ENCODE results near the gene BORCS5.
"Not testable (repeated sequence)": the region's sequence is repeated elsewhere in the genome, so short reads cannot be mapped to it uniquely, and the experiment has no call there.

Gene BORCS5

DNA sequence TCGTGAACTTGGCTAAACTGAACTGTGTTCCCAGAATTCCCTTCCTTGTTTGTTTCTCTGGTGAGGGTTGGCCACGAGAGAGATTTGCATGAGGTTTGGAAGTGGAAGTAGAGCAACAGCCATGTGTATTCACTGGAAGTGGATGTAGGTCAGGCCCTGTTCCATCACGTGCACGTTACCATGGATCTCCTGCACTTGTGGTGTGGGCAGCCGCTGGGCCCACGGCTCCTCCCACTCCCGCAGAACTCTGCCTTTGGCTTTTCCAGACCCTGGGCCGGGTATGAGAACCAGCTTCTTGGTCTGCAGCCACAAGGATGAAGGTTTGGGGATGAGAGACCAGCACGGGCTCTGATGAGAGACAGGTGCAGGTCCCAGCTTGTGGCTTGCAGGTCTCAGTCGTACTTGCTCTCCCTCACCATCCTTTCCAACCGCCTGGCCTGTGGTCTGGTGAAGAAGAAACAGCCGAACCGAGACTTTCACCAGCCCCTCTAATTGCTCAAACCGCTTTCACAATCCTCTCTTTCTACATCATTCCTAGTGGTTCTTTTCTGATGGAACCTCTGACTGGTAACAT is 110.9 kb downstream of the BORCS5 start:
- DNase-seq = no peak

DNA sequence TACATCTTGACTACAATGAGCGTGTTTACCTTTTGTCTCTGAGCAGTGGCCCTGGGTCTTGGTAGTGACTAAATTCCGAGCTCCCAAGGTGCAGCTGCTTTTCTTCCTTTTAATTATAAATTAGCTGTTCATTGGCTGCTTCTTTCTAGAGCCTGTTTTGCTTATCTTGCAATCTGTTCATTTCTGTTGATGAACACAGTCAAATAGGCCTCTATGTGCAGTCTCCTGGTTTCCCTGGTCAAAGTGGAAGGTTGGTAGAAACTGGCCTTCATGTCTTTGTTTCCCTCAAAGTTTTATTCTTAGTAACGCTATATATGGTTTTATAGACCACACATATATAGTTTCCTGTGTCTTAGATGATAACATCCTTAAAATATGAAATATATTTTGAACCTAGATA is 111.7 kb downstream of the BORCS5 start:
- no peak for DNase-seq

DNA sequence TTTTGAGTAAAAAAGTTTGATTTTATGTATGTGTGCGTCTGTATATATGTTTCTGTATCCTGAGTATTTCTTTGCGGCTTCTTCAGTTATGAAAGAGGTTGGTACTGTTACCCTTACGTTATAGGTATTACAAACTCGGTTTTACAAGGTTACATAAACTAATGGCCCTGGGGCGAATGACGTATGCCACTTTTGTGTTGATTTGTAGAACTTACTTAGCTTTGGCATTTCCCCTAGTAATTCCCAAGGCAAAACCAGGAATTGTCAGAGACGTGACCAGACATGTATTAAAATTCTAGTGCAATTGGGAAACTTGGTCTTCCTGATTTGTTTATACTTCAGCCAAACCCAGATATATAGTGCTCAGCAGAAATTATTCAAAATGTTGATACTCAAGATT is 112.5 kb downstream of the BORCS5 start:
- no peak for DNase-seq

DNA sequence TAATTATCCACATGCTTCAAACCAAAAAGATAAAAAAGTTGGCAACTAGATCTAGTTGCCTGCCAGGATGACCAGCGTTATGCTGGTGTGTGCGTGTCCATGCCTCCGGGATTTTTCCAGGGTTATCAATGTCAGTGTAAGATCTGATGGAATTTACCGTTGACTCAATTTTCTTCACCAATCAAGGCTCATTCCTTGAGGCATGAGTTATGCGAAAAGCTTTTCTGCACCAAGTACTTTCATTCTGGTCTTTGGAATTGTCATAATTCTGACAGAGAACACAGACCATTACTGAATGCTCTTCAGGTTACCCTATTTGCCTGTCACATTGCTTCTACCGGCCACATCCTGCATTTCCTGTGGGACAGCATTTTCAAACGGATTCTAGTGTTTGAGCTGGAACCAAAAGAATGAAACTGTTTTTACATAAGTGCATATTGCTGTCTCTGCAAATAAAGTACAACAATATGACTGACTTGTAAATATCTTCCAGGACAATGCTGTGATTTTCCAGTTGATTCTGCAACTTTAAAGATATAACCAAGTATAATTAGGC is 114.0 kb downstream of the BORCS5 start:
- no peak for DNase-seq

DNA sequence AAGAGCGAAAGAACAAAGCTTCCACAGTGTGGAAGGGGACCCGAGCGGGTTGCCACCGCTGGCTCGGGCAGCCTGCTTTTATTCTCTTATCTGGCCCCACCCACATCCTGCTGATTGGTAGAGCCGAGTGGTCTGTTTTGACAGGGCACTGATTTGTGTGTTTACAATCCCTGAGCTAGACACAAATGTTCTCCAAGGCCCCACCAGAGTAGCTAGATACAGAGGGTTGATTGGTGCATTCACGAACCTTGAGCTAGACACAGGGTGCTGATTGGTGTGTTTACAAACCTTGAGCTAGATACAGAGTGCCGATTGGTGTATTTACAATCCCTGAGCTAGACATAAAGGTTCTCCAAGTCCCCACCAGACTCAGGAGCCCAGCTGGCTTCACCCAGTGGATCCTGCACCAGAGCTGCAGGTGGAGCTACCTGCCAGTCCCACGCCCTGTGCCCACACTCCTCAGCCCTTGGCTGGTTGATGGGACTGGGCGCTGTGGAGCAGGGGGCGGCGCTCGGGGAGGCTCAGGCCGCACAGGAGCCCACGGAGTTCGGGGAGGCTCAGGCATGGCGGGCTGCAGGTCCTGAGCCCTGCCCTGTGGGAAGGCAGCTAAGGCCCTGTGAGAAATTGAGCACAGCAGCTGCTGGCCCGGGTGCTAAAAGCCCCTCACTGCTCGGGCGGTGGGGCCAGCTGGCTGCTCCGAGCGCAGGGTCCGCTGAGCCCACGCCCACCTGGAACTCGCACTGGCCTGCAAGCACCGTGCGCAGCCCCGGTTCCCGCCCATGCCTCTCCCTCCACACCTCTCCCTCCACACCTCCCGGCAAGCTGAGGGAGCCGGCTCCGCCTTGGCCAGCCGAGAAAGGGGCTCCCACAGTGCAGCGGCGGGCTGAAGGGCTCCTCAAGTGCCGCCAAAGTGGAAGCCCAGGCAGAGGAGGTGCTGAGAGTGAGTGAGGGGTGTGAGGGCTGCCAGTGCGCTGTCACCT is 115.4 kb downstream of the BORCS5 start:
- DNase-seq = not testable (repeated sequence)

DNA sequence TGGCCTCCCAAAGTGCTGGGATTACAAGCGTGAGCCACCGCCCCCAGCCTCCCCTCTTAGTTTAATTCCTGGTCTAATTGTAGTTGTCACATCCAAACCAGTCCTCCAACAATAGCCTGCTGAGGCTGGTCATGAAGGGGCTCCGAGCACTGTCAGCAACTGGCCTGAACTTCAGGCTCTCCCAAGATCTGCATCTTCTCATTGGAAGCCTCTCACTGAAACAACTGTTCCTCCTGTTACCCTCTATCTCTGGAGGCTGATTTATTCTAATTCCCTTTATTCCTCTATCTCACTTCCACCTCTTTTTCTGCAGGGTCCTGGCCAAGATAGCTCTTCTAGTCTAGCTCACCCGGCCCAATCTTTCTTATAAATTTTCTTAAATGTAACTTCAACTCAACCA is 116.3 kb downstream of the BORCS5 start:
- no peak for DNase-seq

DNA sequence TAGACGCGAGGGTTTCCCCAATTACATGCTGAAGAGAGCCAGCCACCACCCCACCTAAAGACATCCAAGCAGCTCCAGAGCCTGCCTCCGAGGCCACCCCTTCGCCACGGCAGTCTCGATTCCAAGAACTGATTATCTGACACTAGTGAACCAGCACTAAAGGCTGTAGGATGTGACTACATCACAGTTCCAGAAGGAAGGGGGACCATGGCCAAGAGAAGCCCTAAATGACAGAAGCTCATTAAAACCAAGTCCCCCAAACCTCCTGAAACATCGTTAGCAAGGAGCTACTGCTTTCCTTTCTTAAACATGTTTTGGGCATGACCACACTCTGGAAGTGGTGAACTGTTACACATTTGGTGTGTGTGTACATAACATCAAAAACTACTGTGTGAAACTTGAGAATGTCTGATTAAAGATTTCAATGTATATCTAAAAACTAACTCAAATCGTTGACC is 117.6 kb downstream of the BORCS5 start:
- no peak for DNase-seq

DNA sequence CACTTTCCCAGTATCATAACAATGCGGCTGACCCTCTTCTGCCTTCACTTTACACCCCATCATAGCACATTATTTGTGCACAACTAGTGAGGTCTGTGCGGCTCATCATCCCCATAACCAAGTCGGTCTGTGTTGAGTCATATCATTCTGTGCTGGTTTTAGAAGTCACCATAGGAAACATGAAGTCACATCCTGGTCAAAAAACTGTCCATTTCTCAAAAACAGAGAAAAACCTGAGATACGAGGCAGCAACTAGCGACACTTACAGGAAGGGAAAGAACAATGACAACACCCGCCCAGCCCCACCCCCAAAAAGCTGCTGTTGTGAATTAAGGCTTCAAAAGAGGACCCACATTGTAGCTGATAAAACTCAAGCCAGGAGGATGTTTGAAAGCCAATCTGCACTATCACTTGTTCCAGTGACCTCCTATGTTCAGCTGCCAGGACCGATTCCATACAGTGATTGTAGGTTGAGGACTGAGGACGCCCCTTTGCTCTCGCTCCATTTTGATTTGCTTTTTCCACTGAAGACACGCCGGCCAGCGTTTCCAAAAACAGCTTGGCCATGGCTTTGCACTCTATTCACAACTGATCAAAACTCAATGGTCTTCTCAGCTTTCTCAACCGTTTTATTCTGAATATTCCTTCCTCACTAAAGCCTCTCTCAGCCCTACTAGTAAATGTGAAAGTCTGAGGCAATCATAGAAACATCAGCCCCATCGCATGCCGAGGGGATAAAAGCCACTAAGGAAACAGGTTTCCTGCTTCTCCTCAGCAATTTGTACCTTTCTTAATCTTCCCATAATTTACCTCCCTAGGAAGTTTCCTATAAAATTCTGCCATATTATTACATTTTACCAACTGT is 118.3 kb downstream of the BORCS5 start:
- DNase-seq = no peak

DNA sequence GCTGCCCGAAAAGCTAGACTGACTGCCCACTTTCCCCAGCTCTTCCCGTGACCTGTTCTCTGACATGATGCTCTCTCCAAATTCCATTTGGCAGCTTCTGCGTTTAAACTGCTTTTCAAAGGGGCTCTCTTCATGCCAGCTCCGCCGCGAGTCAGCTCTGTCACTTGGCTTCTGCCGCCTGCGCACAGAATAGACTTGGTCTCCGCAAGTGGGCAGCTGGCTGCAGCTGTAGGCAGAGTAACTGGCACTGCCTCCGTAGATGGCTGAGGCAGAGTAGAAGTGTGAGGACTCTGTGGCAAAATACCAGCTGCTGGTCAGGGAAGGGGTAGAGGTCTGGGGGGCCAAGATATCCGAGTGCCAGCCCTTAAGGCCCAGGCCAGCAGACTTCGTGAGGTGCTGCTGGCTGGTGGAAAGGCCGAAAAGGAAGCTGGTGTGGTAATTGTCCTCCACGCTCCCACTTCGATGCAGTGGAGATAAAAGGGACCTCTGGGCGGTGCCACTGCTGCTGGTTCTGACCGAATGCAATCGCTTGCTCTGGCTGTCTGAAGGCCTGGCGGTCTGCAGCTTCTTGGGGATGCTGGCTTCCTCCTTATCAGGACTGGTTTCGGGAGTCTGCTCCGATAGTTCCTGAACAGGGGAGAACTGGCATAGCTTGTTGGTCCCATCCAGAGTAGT is 120.1 kb downstream of the BORCS5 start:
- no peak for DNase-seq

DNA sequence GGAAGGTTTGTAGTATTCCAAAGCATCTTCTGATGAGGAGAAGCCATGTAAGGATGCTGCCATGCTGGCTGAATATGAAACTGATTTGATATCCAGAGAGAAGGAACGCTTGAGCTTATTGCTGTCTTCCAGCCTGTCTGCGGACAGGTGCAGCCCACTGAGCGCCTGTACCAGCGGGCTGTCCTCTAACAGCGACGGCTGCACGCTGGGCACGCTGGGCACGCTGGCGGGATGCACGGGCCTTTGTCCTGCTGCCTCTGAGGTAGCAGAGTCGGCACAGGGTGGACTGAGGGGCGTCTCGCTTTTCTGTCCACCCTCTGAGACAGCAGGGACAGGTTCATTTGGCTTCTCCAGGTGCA is 120.6 kb downstream of the BORCS5 start:
- no peak for DNase-seq

DNA sequence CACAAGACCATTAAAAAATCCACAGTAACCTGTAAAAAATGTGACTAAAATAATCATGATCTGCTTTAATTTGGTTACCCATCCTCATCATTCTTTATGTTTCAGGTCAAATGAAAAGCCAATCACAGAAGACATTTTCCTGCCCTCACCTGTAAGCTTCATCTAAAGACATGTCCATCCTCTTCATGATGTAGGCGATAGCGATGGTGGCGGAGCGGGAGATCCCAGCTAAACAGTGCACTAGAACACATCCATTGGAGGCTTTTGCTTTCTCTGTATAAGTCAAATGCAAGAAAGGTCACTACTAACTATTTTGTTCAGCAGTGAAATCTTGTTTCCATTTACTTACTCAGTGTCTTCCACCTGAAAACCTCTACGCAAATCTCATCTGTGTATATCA is 123.2 kb downstream of the BORCS5 start:
- DNase-seq = no peak

DNA sequence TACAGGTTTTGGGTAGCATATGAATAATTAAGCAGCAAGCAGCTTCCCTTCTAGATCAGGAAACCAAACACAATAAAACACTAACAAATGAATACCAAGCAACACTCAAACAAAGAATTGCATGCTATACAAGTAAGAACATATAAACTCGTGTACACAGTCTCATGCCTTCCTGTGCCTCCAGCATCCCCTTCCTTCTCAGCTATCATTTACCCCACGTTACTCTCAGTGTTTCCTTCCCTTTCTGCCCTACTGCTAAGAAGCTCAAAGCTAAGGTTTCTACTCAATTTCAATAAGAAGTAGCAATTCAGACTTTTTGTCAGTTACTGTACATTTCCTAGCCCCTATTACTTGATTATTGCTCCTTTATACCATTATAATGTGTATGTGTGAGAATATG is 124.8 kb downstream of the BORCS5 start:
- DNase-seq = no peak

DNA sequence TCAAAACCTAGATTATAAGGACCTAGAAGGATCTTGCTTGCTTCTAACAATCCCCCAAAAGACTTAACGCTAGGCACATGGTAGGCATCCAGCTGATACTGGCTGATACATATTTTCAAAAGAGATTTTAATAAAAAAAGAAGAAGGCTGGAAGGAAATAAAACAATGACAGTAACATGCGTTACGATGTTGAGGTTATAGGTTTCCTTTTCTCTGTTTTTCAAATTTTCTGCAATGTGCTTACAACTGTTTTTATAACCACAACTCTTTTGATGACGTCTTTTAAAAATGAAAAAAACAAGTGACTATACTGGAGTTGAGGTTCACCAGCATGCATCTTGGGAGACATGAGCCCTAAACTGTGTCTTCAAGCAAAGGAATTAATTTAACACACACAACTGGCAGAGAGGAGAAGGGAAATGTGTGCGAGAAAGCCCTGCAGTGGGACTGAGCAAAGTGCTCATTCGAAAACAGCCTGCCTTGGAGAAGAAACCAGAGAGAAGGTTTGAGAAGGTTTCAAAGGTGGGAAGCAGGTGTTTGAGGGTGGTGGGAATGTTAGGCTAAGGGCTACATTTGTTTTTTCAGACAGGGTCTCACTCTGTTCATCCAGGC is 125.4 kb downstream of the BORCS5 start:
- no peak for DNase-seq

DNA sequence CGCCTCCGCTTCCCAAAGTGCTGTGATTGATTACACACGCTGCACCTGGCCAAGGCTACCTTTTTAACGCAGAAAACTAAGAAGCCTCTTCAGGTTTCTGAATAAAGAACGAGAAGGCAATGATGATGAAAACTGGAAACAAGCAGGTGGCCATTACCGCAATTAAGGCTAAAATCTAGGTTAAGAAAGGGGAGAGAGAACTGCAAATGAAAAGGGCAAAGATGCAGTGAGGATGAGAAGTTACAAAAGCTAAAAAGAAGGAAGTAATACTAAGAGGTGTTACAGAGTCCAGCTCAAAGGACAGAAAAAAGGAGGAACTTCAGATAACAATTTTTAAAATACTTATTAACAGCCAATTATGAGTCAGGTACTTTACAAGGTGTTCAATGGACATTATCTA is 126.1 kb downstream of the BORCS5 start:
- DNase-seq = no peak

DNA sequence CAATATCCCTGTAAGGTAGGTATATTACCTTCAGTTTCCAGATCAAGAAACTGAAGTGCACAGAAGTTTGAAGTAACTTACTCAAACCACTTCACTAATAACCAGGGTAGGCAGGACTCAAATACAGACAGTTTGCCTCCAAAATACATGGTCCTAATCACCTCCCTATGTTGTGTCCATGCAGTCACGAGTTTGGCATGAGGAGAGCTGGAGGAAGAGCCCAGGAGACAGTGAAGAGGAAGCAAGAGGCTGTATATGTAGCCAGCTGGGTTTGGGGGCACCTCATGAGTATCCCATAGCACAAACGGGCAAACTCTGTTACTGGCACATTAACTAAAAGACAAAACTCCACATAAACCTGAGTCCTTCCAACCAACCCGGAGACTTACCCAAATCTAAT is 126.6 kb downstream of the BORCS5 start:
- no peak for DNase-seq

DNA sequence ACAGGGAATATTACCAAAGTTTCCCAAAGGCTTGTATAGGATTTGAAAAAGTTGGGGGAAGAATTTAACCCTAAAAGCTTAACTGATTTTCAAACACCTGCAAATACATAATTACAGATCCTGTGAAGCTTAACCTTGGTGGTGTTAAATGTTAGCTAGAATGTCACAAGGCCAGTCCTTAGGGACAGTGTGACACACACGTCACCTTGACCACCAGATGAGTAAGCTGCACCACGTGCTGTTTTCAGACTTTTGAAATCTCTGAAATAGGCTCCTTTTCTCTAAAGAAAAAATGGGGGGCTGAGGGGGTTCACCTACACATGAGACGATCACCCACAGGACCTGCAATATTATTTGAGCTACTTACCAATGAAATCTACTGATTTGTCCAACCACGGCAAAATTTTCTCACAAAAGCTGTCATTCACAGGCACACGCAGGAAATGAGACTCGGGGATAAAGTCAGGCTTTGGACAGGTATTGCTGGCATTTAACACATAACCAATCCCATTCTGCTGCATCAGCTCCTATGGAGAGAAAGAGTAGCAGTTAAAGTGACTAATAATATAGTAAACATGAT is 129.9 kb downstream of the BORCS5 start:
- DNase-seq = no peak

DNA sequence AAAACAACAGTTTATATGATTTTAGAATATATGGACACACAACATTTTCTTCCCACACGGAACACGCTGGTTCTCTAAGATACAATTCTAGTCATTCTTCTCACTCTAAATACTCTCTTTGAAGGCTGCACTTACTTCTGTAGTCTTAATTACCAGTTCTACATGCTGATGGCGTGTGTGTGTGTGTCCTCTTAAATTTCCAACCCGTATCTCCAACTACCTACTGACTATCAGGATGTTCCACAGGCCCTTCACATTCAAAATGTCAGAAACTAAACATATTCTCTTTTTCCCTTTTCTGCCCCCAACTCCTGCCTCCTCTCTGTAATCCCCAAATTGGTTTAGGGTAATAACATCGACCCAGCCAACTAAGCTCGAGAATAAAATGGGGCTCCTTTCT is 130.6 kb downstream of the BORCS5 start:
- no peak for DNase-seq

DNA sequence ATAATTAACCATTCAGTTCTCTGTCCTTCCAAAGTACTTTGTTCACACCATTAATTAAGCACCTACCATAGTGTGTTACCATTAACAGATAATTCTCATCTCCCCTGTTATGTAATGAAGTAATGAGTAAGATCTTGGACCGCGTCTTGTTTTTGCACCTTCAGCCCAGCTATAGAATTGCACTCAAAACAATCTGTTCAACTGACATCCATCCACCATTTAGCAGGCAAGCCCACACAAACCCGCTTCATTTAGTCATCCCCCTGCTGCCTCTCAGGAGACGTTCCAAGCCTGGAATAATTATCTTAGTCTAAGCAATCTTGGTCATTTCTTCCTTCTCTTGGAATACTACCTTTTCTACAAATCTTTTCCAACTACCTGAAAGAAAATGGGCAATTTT is 131.4 kb downstream of the BORCS5 start:
- no peak for DNase-seq

DNA sequence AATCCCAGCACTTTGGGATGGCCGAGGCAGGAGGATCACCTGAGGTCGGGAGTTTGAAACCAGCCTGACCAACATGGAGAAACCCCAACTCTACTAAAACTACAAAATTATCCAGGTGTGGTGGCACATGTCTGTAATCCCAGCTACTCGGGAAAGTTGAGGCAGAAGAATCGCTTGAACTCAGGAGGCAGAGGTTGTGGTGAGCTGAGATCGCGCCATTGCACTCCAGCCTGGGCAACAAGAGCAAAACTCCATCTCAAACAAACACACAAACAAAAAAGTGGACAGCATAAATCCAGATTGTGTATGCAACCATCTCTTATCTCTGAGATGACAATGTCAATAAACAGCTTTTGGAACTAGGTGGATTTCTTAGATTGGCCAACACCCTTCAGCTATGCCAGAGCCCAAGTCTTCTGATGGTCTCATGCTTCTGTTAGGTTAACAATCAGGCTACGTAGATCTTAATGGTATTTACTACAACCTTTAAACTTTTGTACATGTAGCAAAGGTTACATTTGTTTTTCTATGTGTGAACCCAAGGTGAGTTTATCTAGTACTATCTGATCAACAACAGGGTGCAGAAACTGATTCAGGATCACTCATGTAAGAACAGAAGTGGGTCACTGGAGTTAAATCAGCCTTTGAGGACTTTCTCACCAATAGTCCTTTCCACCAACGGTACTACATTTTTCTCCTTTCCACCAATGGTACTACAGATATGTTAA is 132.1 kb downstream of the BORCS5 start:
- no peak for DNase-seq

DNA sequence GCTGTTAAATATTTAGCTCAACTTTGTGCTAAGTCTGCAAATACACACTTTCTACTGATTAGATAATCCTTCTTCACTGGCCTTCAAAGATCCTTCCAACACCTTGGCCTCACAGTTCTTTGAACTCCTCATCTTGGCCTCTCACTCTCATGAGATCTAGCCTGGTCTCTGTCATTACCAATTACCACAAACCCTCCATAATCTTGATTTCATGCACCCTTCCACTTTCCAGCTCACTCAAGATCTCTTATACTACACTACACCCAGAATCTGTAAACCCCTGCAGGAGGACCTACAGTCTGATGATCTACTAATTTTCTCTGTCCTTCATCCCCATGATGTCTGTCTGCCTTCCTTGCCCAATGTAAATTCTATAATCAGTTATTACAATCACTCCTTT is 134.7 kb downstream of the BORCS5 start:
- no peak for DNase-seq

DNA sequence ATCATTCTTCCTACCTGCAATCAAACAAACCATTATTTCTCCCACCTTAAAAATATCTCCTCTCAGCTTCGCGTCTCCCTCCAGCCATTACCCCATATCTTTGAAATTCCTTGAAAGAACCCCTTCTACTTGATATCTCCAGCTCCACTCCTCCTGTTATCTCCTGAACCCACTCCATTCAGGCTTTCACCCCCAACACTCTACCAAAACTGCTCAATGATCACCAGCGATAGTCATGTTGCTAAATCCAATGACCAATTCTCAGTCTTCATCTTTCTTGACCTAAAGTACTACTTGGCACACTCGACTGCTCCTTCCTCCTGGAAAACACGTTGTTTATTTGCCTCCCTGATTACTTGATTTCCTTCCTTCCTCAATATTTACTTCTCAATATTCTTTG is 135.7 kb downstream of the BORCS5 start:
- no peak for DNase-seq
